ENCODE results near the gene MISP3. TPM values are rescaled to one million over a fixed set of nuclear protein-coding genes. Genes with fewer than 3 reads are reported as not detected.
A peak's percentile ranks its signal among the peaks of the same experiment; 100 is the strongest.

Gene MISP3
- total and polyA plus RNA-seq, 11 donors, result 3.5 to 28.7 (median 5.7) TPM

DNA sequence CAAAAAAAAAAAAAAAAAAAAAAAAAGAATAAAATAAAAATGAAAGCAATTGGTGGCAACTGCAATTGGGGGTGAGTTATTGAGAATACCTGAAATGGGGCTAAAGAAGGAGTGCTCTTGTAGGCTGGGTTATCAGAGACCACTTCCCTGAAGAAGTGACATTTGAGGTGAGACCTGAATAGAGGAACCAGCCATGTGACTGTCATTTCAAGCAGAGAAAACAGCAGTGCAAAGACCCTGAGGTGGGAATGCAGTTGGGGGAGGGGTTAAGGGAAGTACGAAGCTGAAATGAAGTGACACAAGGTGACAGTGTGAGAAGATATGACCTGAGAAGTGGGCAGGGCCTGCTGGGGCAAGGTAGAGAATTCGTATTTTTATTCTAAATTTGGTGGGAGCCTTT lies 6.5 kb upstream of the MISP3 start:
- ATAC-seq, result no peak
- WGBS, 4 donors, result 58 to 67% (median 64%) methylated on average over 2 of the region's 2 CpGs
- intact Hi-C loops (cut with DNase I), result loop anchor here in 1 of 10 donors (10.0 kb wide), 1 partner anchor 471 kb away; no protein-coding TSS in a partner anchor

GRCh38 chr19:14070268-14071050 lies 2.1 kb upstream of the MISP3 start:
- ATAC-seq (no peak), DNase-seq (peak in 2 of 5 donors; percentile 57 to 60)
- no peak for TF ChIP-seq POLR2A (IDR thresholded peaks at IDR 0.05)
- TF ChIP-seq, protein P1, sequence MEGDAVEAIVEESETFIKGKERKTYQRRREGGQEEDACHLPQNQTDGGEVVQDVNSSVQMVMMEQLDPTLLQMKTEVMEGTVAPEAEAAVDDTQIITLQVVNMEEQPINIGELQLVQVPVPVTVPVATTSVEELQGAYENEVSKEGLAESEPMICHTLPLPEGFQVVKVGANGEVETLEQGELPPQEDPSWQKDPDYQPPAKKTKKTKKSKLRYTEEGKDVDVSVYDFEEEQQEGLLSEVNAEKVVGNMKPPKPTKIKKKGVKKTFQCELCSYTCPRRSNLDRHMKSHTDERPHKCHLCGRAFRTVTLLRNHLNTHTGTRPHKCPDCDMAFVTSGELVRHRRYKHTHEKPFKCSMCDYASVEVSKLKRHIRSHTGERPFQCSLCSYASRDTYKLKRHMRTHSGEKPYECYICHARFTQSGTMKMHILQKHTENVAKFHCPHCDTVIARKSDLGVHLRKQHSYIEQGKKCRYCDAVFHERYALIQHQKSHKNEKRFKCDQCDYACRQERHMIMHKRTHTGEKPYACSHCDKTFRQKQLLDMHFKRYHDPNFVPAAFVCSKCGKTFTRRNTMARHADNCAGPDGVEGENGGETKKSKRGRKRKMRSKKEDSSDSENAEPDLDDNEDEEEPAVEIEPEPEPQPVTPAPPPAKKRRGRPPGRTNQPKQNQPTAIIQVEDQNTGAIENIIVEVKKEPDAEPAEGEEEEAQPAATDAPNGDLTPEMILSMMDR (IDR thresholded peaks at IDR 0.05), result no peak
- Histone ChIP-seq H3K36me3 (no peaks in the 10 kb centered on the region), H3K4me1 (peaks cover 0 to 37% (median 21%) of the 10 kb centered on the region in 12 donors), H3K9me3 (no peaks in the 10 kb centered on the region), H3K27ac (peak overlapping the region in 2 of 12 donors; percentile 92 to 94), H3K27me3 (no peaks in the 10 kb centered on the region), H3K4me3 (no peak overlapping the region)
- 91 to 95% (median 93%) methylated on average over 27 to 43 of the region's 43 CpGs for WGBS, 4 donors
- intact Hi-C loops (cut with DNase I), result loop anchor here in 3 of 10 donors (5.0 to 10.0 kb wide), 5 partner anchors 47 to 476 kb away; partner anchors contain the start of genes PRKACA (in 2 of the 3), ASF1B (in 1 of the 3) and DCAF15 (in 1 of the 3)

More for the DNA sequence above, 6.5 kb upstream of the MISP3 start:
- no peak for TF ChIP-seq POLR2A (IDR thresholded peaks at IDR 0.05)
- TF ChIP-seq, protein P1 (IDR thresholded peaks at IDR 0.05), result no peak
- Histone ChIP-seq H3K36me3 (no peaks in the 10 kb centered on the region), H3K27me3 (peaks cover 0 to 4% (median 0%) of the 10 kb centered on the region in 9 donors), H3K9me3 (no peaks in the 10 kb centered on the region), H3K4me3 (no peak overlapping the region), H3K4me1 (peaks cover 0 to 2% (median 0%) of the 10 kb centered on the region in 12 donors), H3K27ac (no peak overlapping the region)
- no peak for DNase-seq

GRCh38 chr19:14073261-14073924 lies 807 bp downstream of the MISP3 start:
- H3K27me3 ChIP-seq, result no peaks in the 10 kb centered on the region
- intact Hi-C loops (cut with DNase I), result loop anchor here in 7 of 10 donors (1.0 to 10.0 kb wide), 9 partner anchors 44 to 479 kb away; partner anchors contain the start of genes ASF1B (in 2 of the 7), PRKACA (in 2 of the 7), DCAF15 (in 1 of the 7) and RFX1 (in 1 of the 7)
- H3K4me1 ChIP-seq, result peaks cover 0 to 47% (median 25%) of the 10 kb centered on the region in 12 donors
- H3K9me3 ChIP-seq, result no peaks in the 10 kb centered on the region
- WGBS, 4 donors, result 0 to 1% (median 0%) methylated on average over 11 to 106 of the region's 106 CpGs
- peak overlapping the region; percentile 56 to 89 (median 74) for H3K4me3 ChIP-seq
- no peaks in the 10 kb centered on the region for H3K36me3 ChIP-seq
- H3K27ac ChIP-seq, result peak overlapping the region; percentile 69 to 98 (median 91)
- peak; percentile 77 to 89 (median 82) for DNase-seq
- TF ChIP-seq, protein P1 (IDR thresholded peaks at IDR 0.05), result peak in 10 of 12 donors; percentile 19 to 89 (median 47)
- TF ChIP-seq POLR2A (IDR thresholded peaks at IDR 0.05), result peak in 1 of 2 donors; percentile 38
- ATAC-seq, result peak; percentile 13 to 62 (median 53)

Measured in heart left ventricle (tissue), 16 donors.